IMR-90 (cell line): ENCODE data around the gene EPHB1. TPM values are rescaled to one million over a fixed set of nuclear protein-coding genes. Genes with fewer than 3 reads are reported as not detected.

Experiments
- ATAC-seq: fragments of 200-7000 bp; cut with Tn5 transposase; 2 replicates; pipeline ENCODE4 v1.9.1; 2020; ENCODE audit warnings: low read depth, mild to moderate bottlenecking, moderate library complexity
- BruUV-seq: library from RNA; stranded (reverse); fragments of 400-500 nt; replicated peaks from 2 replicates; lab custom pipeline; 2021; lab: Mats Ljungman, UMichigan
- CTCF ChIA-PET: fragments of 300-600 bp; formaldehyde crosslinking; extraction: SDS; loops from one replicate; lab custom pipeline; 2021; ENCODE audit warnings: antibody characterized with exemption; lab: Yijun Ruan, JAX
- POLR2A ChIA-PET: fragments of 300-600 bp; sonication (Branson Sonifier 250); formaldehyde crosslinking; loops from one replicate; lab custom pipeline; 2022; ENCODE audit warnings: antibody characterized with exemption; ENCODE audit not compliant: unreplicated experiment; lab: Charles Lee
- DNase-seq: peaks from one replicate; pipeline ENCODE4 v3.0.0; 2013
- H2AFZ ChIP-seq: replicated peaks from 2 replicates; pipeline ENCODE3; 2013; ENCODE audit warnings: low read length, mild to moderate bottlenecking; ENCODE audit not compliant: poor library complexity
- H2AK5ac ChIP-seq: 2 replicates; pipeline ENCODE4 v1.6.1; 2013; ENCODE audit warnings: low read depth, low read length, inconsistent platforms
- H2AK9ac ChIP-seq: replicated peaks from 2 replicates; pipeline ENCODE3; 2013; ENCODE audit warnings: mild to moderate bottlenecking, low read depth, low read length, moderate library complexity; ENCODE audit not compliant: poor library complexity
- H2BK120ac ChIP-seq: 2 replicates; pipeline ENCODE4 v1.6.1; 2013; ENCODE audit warnings: low read depth, low read length, inconsistent platforms
- H2BK15ac ChIP-seq: 3 replicates; pipeline ENCODE4 v1.6.1; 2013; ENCODE audit warnings: low read depth, low read length, inconsistent platforms
- H2BK20ac ChIP-seq: 2 replicates; pipeline ENCODE4 v1.6.1; 2013; ENCODE audit warnings: low read depth, mild to moderate bottlenecking, inconsistent platforms, low read length, moderate library complexity
- H2BK5ac ChIP-seq: 2 replicates; pipeline ENCODE4 v1.6.1; 2013; ENCODE audit warnings: mild to moderate bottlenecking, low read depth, low read length, inconsistent platforms; ENCODE audit not compliant: poor library complexity, severe bottlenecking
- H3K14ac ChIP-seq: replicated peaks from 2 replicates; pipeline ENCODE4 v1.6.1; 2013; ENCODE audit warnings: low read depth, low read length, inconsistent platforms
- H3K18ac ChIP-seq: 2 replicates; pipeline ENCODE4 v1.6.1; 2013; ENCODE audit warnings: low read depth, low read length, control low read depth
- H3K23ac ChIP-seq: 2 replicates; pipeline ENCODE4 v1.6.1; 2013; ENCODE audit warnings: low read depth, low read length, inconsistent platforms
- H3K27ac ChIP-seq: 2 replicates; pipeline ENCODE4 v1.5.1; 2013; ENCODE audit warnings: mild to moderate bottlenecking, control low read depth, low read length; ENCODE audit not compliant: insufficient read depth
- H3K27me3 ChIP-seq: 2 replicates; pipeline ENCODE4 v1.6.1; 2013; ENCODE audit warnings: low read length; ENCODE audit not compliant: control insufficient read depth, insufficient read depth
- H3K36me3 ChIP-seq: 2 replicates; pipeline ENCODE4 v1.6.1; 2013; ENCODE audit warnings: low read length, mixed read lengths; ENCODE audit not compliant: control insufficient read depth, insufficient read depth
- H3K4ac ChIP-seq: 2 replicates; pipeline ENCODE4 v1.6.1; 2013; ENCODE audit warnings: low read depth, low read length, inconsistent platforms
- H3K4me1 ChIP-seq: 2 replicates; pipeline ENCODE4 v1.6.1; 2013; ENCODE audit warnings: low read length, mixed read lengths; ENCODE audit not compliant: control insufficient read depth, insufficient read depth
- H3K4me2 ChIP-seq: 2 replicates; pipeline ENCODE4 v1.6.1; 2013; ENCODE audit warnings: low read depth, mild to moderate bottlenecking, control low read depth, low read length, moderate library complexity
- H3K4me3 ChIP-seq: 2 replicates; pipeline ENCODE4 v1.5.1; 2013; ENCODE audit warnings: low read depth, mild to moderate bottlenecking, control low read depth, low read length, moderate library complexity; ENCODE audit not compliant: insufficient read depth
- H3K56ac ChIP-seq: 2 replicates; pipeline ENCODE4 v1.6.1; 2013; ENCODE audit warnings: low read length, inconsistent platforms; ENCODE audit not compliant: insufficient read depth; ENCODE audit errors: extremely low read depth
- H3K79me1 ChIP-seq, 2 experiments: 2 replicates each; pipeline ENCODE4 v1.6.1; 2013; ENCODE audit warnings: low read length in 2 of 2, inconsistent platforms in 1 of 2, low read depth in 1 of 2
- H3K9ac ChIP-seq: 2 replicates; pipeline ENCODE4 v1.6.1; 2013; ENCODE audit warnings: low read depth, low read length, control low read depth
- H3K9me1 ChIP-seq: 2 replicates; pipeline ENCODE4 v1.6.1; 2013; ENCODE audit warnings: low read length, inconsistent platforms; ENCODE audit not compliant: insufficient read depth
- H3K9me3 ChIP-seq: 2 replicates; pipeline ENCODE4 v1.6.1; 2013; ENCODE audit warnings: low read length; ENCODE audit not compliant: control insufficient read depth, insufficient read depth
- H4K20me1 ChIP-seq: 2 replicates; pipeline ENCODE4 v1.6.1; 2013; ENCODE audit warnings: low read length, inconsistent platforms; ENCODE audit not compliant: insufficient read depth
- H4K5ac ChIP-seq: 2 replicates; pipeline ENCODE4 v1.6.1; 2013; ENCODE audit warnings: mild to moderate bottlenecking, low read depth, low read length, control low read depth
- H4K8ac ChIP-seq, 2 experiments: 2 replicates each; pipeline ENCODE4 v1.6.1; 2013; ENCODE audit warnings: low read depth in 2 of 2, low read length in 2 of 2, control low read depth in 1 of 2, inconsistent platforms in 1 of 2
- H4K91ac ChIP-seq: 2 replicates; pipeline ENCODE4 v1.6.1; 2013; ENCODE audit warnings: low read depth, low read length, inconsistent platforms; ENCODE audit not compliant: insufficient read depth
- FOS ChIP-seq: fragments of 150-350 bp; IDR thresholded peaks from 2 replicates; pipeline ENCODE4 v1.6.1; 2016; ENCODE audit warnings: low read depth, low read length
- NFE2L2 ChIP-seq: fragments of 150-350 bp; IDR thresholded peaks from 2 replicates; pipeline ENCODE4 v1.6.1; 2016; ENCODE audit warnings: low read depth, mild to moderate bottlenecking, low read length
- WGBS, 2 experiments: methylation state at CpG; one replicate each; pipeline versions ENCODE4 v1.1.5 to v1.1.7; 2013; ENCODE audit warnings: missing lambda C conversion rate in 2 of 2; ENCODE audit not compliant: insufficient read length in 1 of 2; ENCODE audit errors: extremely low coverage in 2 of 2; 5-methylcytosine and 5-hydroxymethylcytosine counted together
- dilution Hi-C: fragments of 300-500 bp; cut with HindIII; formaldehyde crosslinking; loops from one replicate; pipeline ENCODE4 v1.14.3; 2018; ENCODE audit warnings: low sequenced_read_pairs; ENCODE audit not compliant: unreplicated experiment
- in situ Hi-C: fragments of 300-500 bp; cut with MboI; formaldehyde crosslinking; loops from 3 replicates; pipeline ENCODE4 v1.14.3; 2019; ENCODE audit warnings: low sequenced_read_pairs, inconsistent platforms, mixed read lengths
- intact Hi-C: fragments of 100-400 bp; cut with micrococcal nuclease; formaldehyde crosslinking; loops from 2 replicates; pipeline ENCODE4 v1.10.0; 2022
- polyA plus RNA-seq, 3 experiments: library from polyadenylated mRNA; depleted of rRNA; stranded (reverse); fragments of >200 nt; gene quantifications; 2 replicates each; pipeline ENCODE4 v1.2.3, GENCODE V29; 2012; ENCODE audit warnings: low replicate concordance in 1 of 3
- total RNA-seq: library from RNA; depleted of rRNA; stranded (reverse); fragments of >200 nt; gene quantifications from 2 replicates; pipeline ENCODE4 v1.2.3, GENCODE V29; 2012

EPHB1 gene
- total and polyA plus RNA-seq, 2 of the 4 experiments (the other 2 are of a cell fraction) = 0.17 to 0.36 TPM

GRCh38 chr3:134807189-134807588, 12.1 kb downstream of the EPHB1 start:
- H4K20me1 ChIP-seq = no peaks in the 10 kb centered on the region
- H3K14ac ChIP-seq = no peak overlapping the region
- H2AK5ac ChIP-seq = no peak overlapping the region
- dilution Hi-C loops (no loop called here), in situ Hi-C loops (no loop called here), intact Hi-C loops (no loop called here)
- H3K4me2 ChIP-seq = no peak overlapping the region
- TF ChIP-seq NFE2L2 (no peak), FOS (no peak)
- no peak overlapping the region for H4K5ac ChIP-seq
- BruUV-seq = no TSS peak
- WGBS, 2 experiments = 0% methylated on average over 2 of the region's 6 CpGs; no CpG with 5 or more reads in 1 of the 2 experiments
- ATAC-seq (no peak), DNase-seq (no peak)
- CTCF ChIA-PET = no interaction called here
- H3K9me1 ChIP-seq = no peaks in the 10 kb centered on the region
- H2AK9ac ChIP-seq = no peak overlapping the region
- POLR2A ChIA-PET = no interaction called here
- H3K56ac ChIP-seq = no peak overlapping the region
- no peak overlapping the region for H3K4me3 ChIP-seq
- H2BK120ac ChIP-seq = no peak overlapping the region
- no peak overlapping the region for H2BK20ac ChIP-seq
- H3K27ac ChIP-seq = no peak overlapping the region
- no peak overlapping the region for H3K18ac ChIP-seq
- H4K8ac ChIP-seq = no peak overlapping the region
- H3K79me1 ChIP-seq = no peaks in the 10 kb centered on the region
- no peak overlapping the region for H2BK5ac ChIP-seq
- peaks cover 1% of the 10 kb centered on the region; the same call in 1 of the 2 replicates for H3K27me3 ChIP-seq
- H3K9ac ChIP-seq = no peak overlapping the region
- H3K9me3 ChIP-seq = no peaks in the 10 kb centered on the region
- no peak overlapping the region for H2BK15ac ChIP-seq
- H3K36me3 ChIP-seq = no peaks in the 10 kb centered on the region
- no peak overlapping the region for H3K4ac ChIP-seq
- no peak overlapping the region for H4K91ac ChIP-seq
- H2AFZ ChIP-seq = no peak overlapping the region
- no peaks in the 10 kb centered on the region for H3K4me1 ChIP-seq
- no peak overlapping the region for H3K23ac ChIP-seq
